ENCODE data around the gene MBD5. TPM values are rescaled to one million over a fixed set of nuclear protein-coding genes. Genes with fewer than 3 reads are reported as not detected.

The MBD5 gene
- total and polyA plus RNA-seq, 2 of the 4 experiments (the other 2 are of a cell fraction), result 9.8 to 14.2 TPM

DNA sequence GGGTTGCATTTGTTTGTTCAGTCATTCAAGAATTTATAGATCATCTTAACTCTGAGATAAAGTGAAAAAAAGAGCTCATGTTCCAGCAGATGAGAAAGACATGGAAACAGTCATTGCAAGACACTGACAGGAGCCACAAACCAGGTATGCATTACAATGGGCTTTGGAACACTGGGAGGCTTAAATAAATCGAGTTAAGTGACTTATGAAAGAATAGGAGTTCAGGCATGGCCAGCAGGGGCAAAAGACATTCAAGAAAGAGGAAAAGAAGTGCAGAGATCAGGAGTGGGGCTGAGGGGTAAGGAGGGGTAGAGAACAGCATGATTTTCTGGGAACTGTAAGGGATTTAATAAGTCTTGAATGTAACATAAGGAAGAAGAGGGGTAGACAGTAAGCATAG is 502.4 kb downstream of the MBD5 start:
- Histone ChIP-seq H2BK120ac (ENCODE audit: low read depth, low read length) (no peak overlapping the region), H3K9me3 (ENCODE audit: control insufficient read depth, insufficient read depth, low read length) (no peaks in the 10 kb centered on the region), H3K27me3 (ENCODE audit: control insufficient read depth, insufficient read depth, low read length) (no peaks in the 10 kb centered on the region), H3K36me3 (ENCODE audit: control insufficient read depth, insufficient read depth, low read length) (0 out of 2 replicates have a peak, but pooled peaks cover 3% of the 10 kb centered on the region), H3K9ac (ENCODE audit: low read depth, low read length) (no peak overlapping the region), H3K27ac (ENCODE audit: insufficient read depth, low read length) (no peak overlapping the region), H4K91ac (ENCODE audit: insufficient read depth, low read depth, low read length) (no peak overlapping the region), H3K23ac (ENCODE audit: low read depth, low read length) (no peak overlapping the region), H2BK20ac (ENCODE audit: low read depth, low read length) (no peak overlapping the region), H4K8ac (ENCODE audit: low read depth in 2 of 2, low read length in 2 of 2) (no peak overlapping the region), H3K4me1 (ENCODE audit: control insufficient read depth, insufficient read depth, low read length) (no peaks in the 10 kb centered on the region), H2AK5ac (ENCODE audit: low read depth, low read length) (no peak overlapping the region), H3K79me1 (ENCODE audit: low read depth in 1 of 2, low read length in 2 of 2) (no peaks in the 10 kb centered on the region), H3K4me3 (ENCODE audit: insufficient read depth, low read depth, low read length) (no peak overlapping the region), H2BK15ac (ENCODE audit: low read depth, low read length) (no peak overlapping the region), H4K20me1 (ENCODE audit: insufficient read depth, low read length) (no peaks in the 10 kb centered on the region), H3K4me2 (ENCODE audit: low read depth, low read length) (no peak overlapping the region), H2BK5ac (ENCODE audit: low read depth, low read length, poor library complexity, severe bottlenecking) (no peak overlapping the region), H2AFZ (replicated peaks; ENCODE audit: low read length, poor library complexity) (no peak overlapping the region), H2AK9ac (replicated peaks; ENCODE audit: low read depth, low read length, poor library complexity) (no peak overlapping the region), H3K56ac (ENCODE audit: extremely low read depth, insufficient read depth, low read length) (no peak overlapping the region), H3K14ac (replicated peaks; ENCODE audit: low read depth, low read length) (no peak overlapping the region), H3K18ac (ENCODE audit: low read depth, low read length) (no peak overlapping the region), H3K4ac (ENCODE audit: low read depth, low read length) (no peak overlapping the region), H4K5ac (ENCODE audit: low read depth, low read length) (no peak overlapping the region), H3K9me1 (ENCODE audit: insufficient read depth, low read length) (no peaks in the 10 kb centered on the region; the same call in 1 of the 2 replicates)
- POLR2A ChIA-PET (ENCODE audit: unreplicated experiment), result no interaction called here
- ATAC-seq (ENCODE audit: low read depth) (no peak), DNase-seq (no peak)
- dilution Hi-C loops (cut with HindIII; ENCODE audit: low sequenced_read_pairs, unreplicated experiment) (no loop called here), intact Hi-C loops (cut with micrococcal nuclease) (no loop called here), in situ Hi-C loops (cut with MboI; ENCODE audit: low sequenced_read_pairs) (no loop called here)
- 60% methylated on average over 1 of the region's 1 CpG; no CpG with 5 or more reads in 1 of the 2 experiments for WGBS, 2 experiments (ENCODE audit: extremely low coverage in 2 of 2, insufficient read length in 1 of 2)
- TF ChIP-seq RCOR1 (IDR thresholded peaks at IDR 0.05; ENCODE audit: insufficient replicate concordance, low read length) (no peak), CEBPB (IDR thresholded peaks at IDR 0.05; ENCODE audit: low read depth, low read length) (no peak), BHLHE40 (IDR thresholded peaks at IDR 0.05; ENCODE audit: low read depth, low read length) (no peak), MAFK (IDR thresholded peaks at IDR 0.05; ENCODE audit: low read depth, low read length) (no peak), MAZ (IDR thresholded peaks at IDR 0.05; ENCODE audit: borderline replicate concordance, low read depth, low read length) (no peak), SMC3 (IDR thresholded peaks at IDR 0.05; ENCODE audit: low read depth, low read length) (no peak), RAD21 (IDR thresholded peaks at IDR 0.05; ENCODE audit: low read length) (no peak), POLR2A (IDR thresholded peaks at IDR 0.05; ENCODE audit: low read depth, low read length) (no peak), CHD1 (IDR thresholded peaks at IDR 0.05; ENCODE audit: low read depth, low read length) (no peak), FOS (IDR thresholded peaks at IDR 0.05; ENCODE audit: low read depth, low read length) (no peak), NFE2L2 (IDR thresholded peaks at IDR 0.05; ENCODE audit: low read depth, low read length) (no peak), MXI1 (IDR thresholded peaks at IDR 0.05; ENCODE audit: borderline replicate concordance, low read depth, low read length) (no peak), RFX5 (IDR thresholded peaks at IDR 0.05; ENCODE audit: low read depth, low read length) (no peak)
- TF ChIP-seq, protein P1, sequence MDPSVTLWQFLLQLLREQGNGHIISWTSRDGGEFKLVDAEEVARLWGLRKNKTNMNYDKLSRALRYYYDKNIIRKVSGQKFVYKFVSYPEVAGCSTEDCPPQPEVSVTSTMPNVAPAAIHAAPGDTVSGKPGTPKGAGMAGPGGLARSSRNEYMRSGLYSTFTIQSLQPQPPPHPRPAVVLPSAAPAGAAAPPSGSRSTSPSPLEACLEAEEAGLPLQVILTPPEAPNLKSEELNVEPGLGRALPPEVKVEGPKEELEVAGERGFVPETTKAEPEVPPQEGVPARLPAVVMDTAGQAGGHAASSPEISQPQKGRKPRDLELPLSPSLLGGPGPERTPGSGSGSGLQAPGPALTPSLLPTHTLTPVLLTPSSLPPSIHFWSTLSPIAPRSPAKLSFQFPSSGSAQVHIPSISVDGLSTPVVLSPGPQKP (IDR thresholded peaks at IDR 0.05; ENCODE audit: borderline replicate concordance, low read depth, low read length), result no peak
- TF ChIP-seq, protein P2, sequence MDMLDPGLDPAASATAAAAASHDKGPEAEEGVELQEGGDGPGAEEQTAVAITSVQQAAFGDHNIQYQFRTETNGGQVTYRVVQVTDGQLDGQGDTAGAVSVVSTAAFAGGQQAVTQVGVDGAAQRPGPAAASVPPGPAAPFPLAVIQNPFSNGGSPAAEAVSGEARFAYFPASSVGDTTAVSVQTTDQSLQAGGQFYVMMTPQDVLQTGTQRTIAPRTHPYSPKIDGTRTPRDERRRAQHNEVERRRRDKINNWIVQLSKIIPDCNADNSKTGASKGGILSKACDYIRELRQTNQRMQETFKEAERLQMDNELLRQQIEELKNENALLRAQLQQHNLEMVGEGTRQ (IDR thresholded peaks at IDR 0.05; ENCODE audit: low read depth, low read length), result no peak
- TF ChIP-seq, protein P3, sequence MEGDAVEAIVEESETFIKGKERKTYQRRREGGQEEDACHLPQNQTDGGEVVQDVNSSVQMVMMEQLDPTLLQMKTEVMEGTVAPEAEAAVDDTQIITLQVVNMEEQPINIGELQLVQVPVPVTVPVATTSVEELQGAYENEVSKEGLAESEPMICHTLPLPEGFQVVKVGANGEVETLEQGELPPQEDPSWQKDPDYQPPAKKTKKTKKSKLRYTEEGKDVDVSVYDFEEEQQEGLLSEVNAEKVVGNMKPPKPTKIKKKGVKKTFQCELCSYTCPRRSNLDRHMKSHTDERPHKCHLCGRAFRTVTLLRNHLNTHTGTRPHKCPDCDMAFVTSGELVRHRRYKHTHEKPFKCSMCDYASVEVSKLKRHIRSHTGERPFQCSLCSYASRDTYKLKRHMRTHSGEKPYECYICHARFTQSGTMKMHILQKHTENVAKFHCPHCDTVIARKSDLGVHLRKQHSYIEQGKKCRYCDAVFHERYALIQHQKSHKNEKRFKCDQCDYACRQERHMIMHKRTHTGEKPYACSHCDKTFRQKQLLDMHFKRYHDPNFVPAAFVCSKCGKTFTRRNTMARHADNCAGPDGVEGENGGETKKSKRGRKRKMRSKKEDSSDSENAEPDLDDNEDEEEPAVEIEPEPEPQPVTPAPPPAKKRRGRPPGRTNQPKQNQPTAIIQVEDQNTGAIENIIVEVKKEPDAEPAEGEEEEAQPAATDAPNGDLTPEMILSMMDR (conservative IDR thresholded peaks at IDR 0.05; ENCODE audit: low read depth, low read length), result no peak
- CTCF ChIA-PET, result interaction anchor here (0.7 to 1.4 kb wide), 2 partner anchors 175 to 533 kb away, joined by 3 to 5 read pairs; no protein-coding TSS in a partner anchor
- no TSS peak for BruUV-seq (replicated peaks)

Data from IMR-90 (cell line).